ENCODE results near the gene FOLH1.
"Not testable (repeated sequence)": the region's sequence is repeated elsewhere in the genome, so short reads cannot be mapped to it uniquely, and the experiment has no call there.

The FOLH1 gene

GRCh38 chr11:49208006-49208721 lies at the start of gene FOLH1:
TSS of gene FOLH1 (minus strand) at chr11:49208602. CDS start at chr11:49208409, 193 bp downstream.
- DNase-seq (ENCODE audit: low read depth in 2 of 2) = no peak

GRCh38 chr11:49255148-49255547 lies 46.7 kb upstream of the FOLH1 start:
- DNase-seq (ENCODE audit: low read depth in 2 of 2) = not testable (repeated sequence)

- not testable (repeated sequence) for DNase-seq (ENCODE audit: low read depth in 2 of 2)
Observed at GRCh38 chr11:49251212-49251611, 42.8 kb upstream of the FOLH1 start.

GRCh38 chr11:49250398-49251115 lies 42.2 kb upstream of the FOLH1 start:
- DNase-seq (ENCODE audit: low read depth in 2 of 2) = not testable (repeated sequence)

- DNase-seq (ENCODE audit: low read depth in 2 of 2) = not testable (repeated sequence)
Observed at GRCh38 chr11:49249363-49249762, 41.0 kb upstream of the FOLH1 start.

- not testable (repeated sequence) for DNase-seq (ENCODE audit: low read depth in 2 of 2)
Observed at GRCh38 chr11:49233685-49234084, 25.3 kb upstream of the FOLH1 start.

GRCh38 chr11:49233019-49233418 lies 24.6 kb upstream of the FOLH1 start:
- DNase-seq (ENCODE audit: low read depth in 2 of 2) = not testable (repeated sequence)

- DNase-seq (ENCODE audit: low read depth in 2 of 2) = not testable (repeated sequence)
Observed at GRCh38 chr11:49231725-49232124, 23.3 kb upstream of the FOLH1 start.

- not testable (repeated sequence) for DNase-seq (ENCODE audit: low read depth in 2 of 2)
Observed at GRCh38 chr11:49230534-49230933, 22.1 kb upstream of the FOLH1 start.

GRCh38 chr11:49230001-49230400 lies 21.6 kb upstream of the FOLH1 start:
- not testable (repeated sequence) for DNase-seq (ENCODE audit: low read depth in 2 of 2)

GRCh38 chr11:49229136-49229535 lies 20.7 kb upstream of the FOLH1 start:
- not testable (repeated sequence) for DNase-seq (ENCODE audit: low read depth in 2 of 2)

GRCh38 chr11:49225255-49225785 lies 16.9 kb upstream of the FOLH1 start:
- not testable (repeated sequence) for DNase-seq (ENCODE audit: low read depth in 2 of 2)

- DNase-seq (ENCODE audit: low read depth in 2 of 2) = no peak
Observed at GRCh38 chr11:49221112-49221511, 12.7 kb upstream of the FOLH1 start.

- no peak for DNase-seq (ENCODE audit: low read depth in 2 of 2)
Observed at GRCh38 chr11:49213026-49213560, 4.7 kb upstream of the FOLH1 start.

- not testable (repeated sequence) for DNase-seq (ENCODE audit: low read depth in 2 of 2)
Observed at GRCh38 chr11:49206999-49207398, 1.4 kb downstream of the FOLH1 start.

GRCh38 chr11:49202287-49202976 lies 6.0 kb downstream of the FOLH1 start:
- DNase-seq (ENCODE audit: low read depth in 2 of 2) = no peak

GRCh38 chr11:49196775-49197174 lies 11.6 kb downstream of the FOLH1 start:
- not testable (repeated sequence) for DNase-seq (ENCODE audit: low read depth in 2 of 2)

- DNase-seq (ENCODE audit: low read depth in 2 of 2) = not testable (repeated sequence)
Observed at GRCh38 chr11:49196002-49196401, 12.4 kb downstream of the FOLH1 start.

- DNase-seq (ENCODE audit: low read depth in 2 of 2) = not testable (repeated sequence)
Observed at GRCh38 chr11:49190287-49190686, 18.1 kb downstream of the FOLH1 start.

- DNase-seq (ENCODE audit: low read depth in 2 of 2) = not testable (repeated sequence)
Observed at GRCh38 chr11:49186225-49186624, 22.2 kb downstream of the FOLH1 start.

- not testable (repeated sequence) for DNase-seq (ENCODE audit: low read depth in 2 of 2)
Observed at GRCh38 chr11:49185597-49185996, 22.8 kb downstream of the FOLH1 start.

- not testable (repeated sequence) for DNase-seq (ENCODE audit: low read depth in 2 of 2)
Observed at GRCh38 chr11:49184756-49185155, 23.6 kb downstream of the FOLH1 start.
